ENCODE measurements around the gene FAM163B.

Gene FAM163B

GRCh38 chr9:133579601-133580418, 29.4 kb downstream of the FAM163B start:
- no peak for DNase-seq

- DNase-seq = no peak
These were observed 30.4 kb downstream of the FAM163B start for GRCh38 chr9:133578524-133579441.

- DNase-seq = no peak
These were observed 31.5 kb downstream of the FAM163B start for GRCh38 chr9:133577737-133578112.

GRCh38 chr9:133576875-133577736, 32.1 kb downstream of the FAM163B start:
- DNase-seq = no peak

- no peak for DNase-seq
These were observed 32.9 kb downstream of the FAM163B start for GRCh38 chr9:133576031-133576874.

GRCh38 chr9:133575186-133576030, 33.8 kb downstream of the FAM163B start:
- DNase-seq = no peak

GRCh38 chr9:133574771-133575170, 34.4 kb downstream of the FAM163B start:
- no peak for DNase-seq

- DNase-seq = no peak
These were observed 35.2 kb downstream of the FAM163B start for GRCh38 chr9:133573791-133574515.

GRCh38 chr9:133572821-133573361, 36.3 kb downstream of the FAM163B start:
- DNase-seq = no peak

GRCh38 chr9:133571896-133572595, 37.1 kb downstream of the FAM163B start:
- DNase-seq = no peak

- DNase-seq = no peak
These were observed 37.7 kb downstream of the FAM163B start for GRCh38 chr9:133571391-133571890.

GRCh38 chr9:133570691-133571080, 38.5 kb downstream of the FAM163B start:
- no peak for DNase-seq

- DNase-seq = no peak
These were observed 39.1 kb downstream of the FAM163B start for GRCh38 chr9:133569891-133570690.

GRCh38 chr9:133569121-133569785, 39.9 kb downstream of the FAM163B start:
- DNase-seq = no peak

- DNase-seq = no peak
These were observed 41.0 kb downstream of the FAM163B start for GRCh38 chr9:133568186-133568585.

GRCh38 chr9:133566817-133567216, 42.4 kb downstream of the FAM163B start:
- DNase-seq = no peak

- DNase-seq = no peak
These were observed 42.8 kb downstream of the FAM163B start for GRCh38 chr9:133566382-133566781.
